ENCODE results near the gene RASIP1.
"Not testable (repeated sequence)": the region's sequence is repeated elsewhere in the genome, so short reads cannot be mapped to it uniquely, and the experiment has no call there.

GRCh38 chr19:48765816-48766215, 25.4 kb upstream of the RASIP1 start:
- not testable (repeated sequence) for TF ChIP-seq ZNF169 (tag by site-specific recombination; IDR thresholded peaks at IDR 0.05); ZNF146 (tag by site-specific recombination; IDR thresholded peaks at IDR 0.05); ZBTB7A (tag by site-specific recombination; IDR thresholded peaks at IDR 0.05; ENCODE audit: low read depth); ZNF274 (IDR thresholded peaks at IDR 0.05; ENCODE audit: low read length); ZNF274 (tag by site-specific recombination; IDR thresholded peaks at IDR 0.05; ENCODE audit: borderline replicate concordance); CTCF (tag by site-specific recombination; IDR thresholded peaks at IDR 0.05); TCF7L2 (IDR thresholded peaks at IDR 0.05; ENCODE audit: borderline replicate concordance, low read depth, low read length); ZNF19 (tag by site-specific recombination; IDR thresholded peaks at IDR 0.05; ENCODE audit: low read depth); SETDB1 (IDR thresholded peaks at IDR 0.05; ENCODE audit: insufficient read length, low read length)
- TF ChIP-seq, protein P1, sequence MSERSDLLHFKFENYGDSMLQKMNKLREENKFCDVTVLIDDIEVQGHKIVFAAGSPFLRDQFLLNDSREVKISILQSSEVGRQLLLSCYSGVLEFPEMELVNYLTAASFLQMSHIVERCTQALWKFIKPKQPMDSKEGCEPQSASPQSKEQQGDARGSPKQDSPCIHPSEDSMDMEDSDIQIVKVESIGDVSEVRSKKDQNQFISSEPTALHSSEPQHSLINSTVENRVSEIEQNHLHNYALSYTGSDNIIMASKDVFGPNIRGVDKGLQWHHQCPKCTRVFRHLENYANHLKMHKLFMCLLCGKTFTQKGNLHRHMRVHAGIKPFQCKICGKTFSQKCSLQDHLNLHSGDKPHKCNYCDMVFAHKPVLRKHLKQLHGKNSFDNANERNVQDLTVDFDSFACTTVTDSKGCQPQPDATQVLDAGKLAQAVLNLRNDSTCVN (tag by site-specific recombination; optimal IDR thresholded peaks at IDR 0.05) = not testable (repeated sequence)
